Hepatocyte (in vitro differentiated cells): ENCODE measurements around the gene BBS9. TPM values are rescaled to one million over a fixed set of nuclear protein-coding genes. Genes with fewer than 3 reads are reported as not detected.

ENCODE experiments used
- DNase-seq: peaks from one replicate; pipeline ENCODE4 v3.0.0-alpha.2; 2016; ENCODE audit warnings: low spot score
- H2AFZ ChIP-seq: fragments of 200-600 bp; sonication (generic); 2 replicates; pipeline ENCODE4 v1.6.0; 2016; ENCODE audit warnings: antibody characterized with exemption, mild to moderate bottlenecking
- H3K27ac ChIP-seq: fragments of 200-600 bp; sonication (generic); 2 replicates; pipeline ENCODE4 v1.5.1; 2016; ENCODE audit warnings: mild to moderate bottlenecking
- H3K27me3 ChIP-seq: fragments of 200-600 bp; sonication (generic); 2 replicates; pipeline ENCODE4 v1.6.1; 2016
- H3K36me3 ChIP-seq: fragments of 200-600 bp; sonication (generic); replicated peaks from 2 replicates; pipeline ENCODE4 v1.5.1; 2016; ENCODE audit warnings: low read depth; ENCODE audit not compliant: insufficient read depth
- H3K4me1 ChIP-seq: fragments of 200-600 bp; sonication (generic); 2 replicates; pipeline ENCODE4 v1.5.1; 2016; ENCODE audit warnings: mild to moderate bottlenecking, moderate library complexity; ENCODE audit not compliant: insufficient read depth
- H3K4me2 ChIP-seq: fragments of 200-600 bp; sonication (generic); 2 replicates; pipeline ENCODE4 v1.6.0; 2016
- H3K4me3 ChIP-seq: fragments of 200-600 bp; sonication (generic); 2 replicates; pipeline ENCODE4 v1.5.1; 2016; ENCODE audit warnings: mild to moderate bottlenecking
- H3K79me2 ChIP-seq: fragments of 200-600 bp; sonication (generic); 2 replicates; pipeline ENCODE4 v1.6.0; 2017; ENCODE audit warnings: mild to moderate bottlenecking
- H3K9me2 ChIP-seq: fragments of 200-600 bp; sonication (generic); replicated peaks from 2 replicates; pipeline ENCODE4 v1.6.0; 2017; ENCODE audit warnings: mild to moderate bottlenecking; ENCODE audit not compliant: insufficient read depth
- H3K9me3 ChIP-seq: fragments of 200-600 bp; sonication (generic); 2 replicates; pipeline ENCODE4 v1.5.1; 2016; ENCODE audit warnings: low read depth, mild to moderate bottlenecking
- H4K20me1 ChIP-seq: fragments of 200-600 bp; sonication (generic); 2 replicates; pipeline ENCODE4 v1.6.0; 2016; ENCODE audit warnings: mild to moderate bottlenecking; ENCODE audit not compliant: insufficient read depth, poor library complexity, severe bottlenecking
- EZH2 ChIP-seq: fragments of 200-600 bp; sonication (generic); IDR thresholded peaks from 2 replicates; pipeline ENCODE4 v1.6.1; 2016; ENCODE audit warnings: antibody characterized with exemption, mild to moderate bottlenecking, borderline replicate concordance
- EZH2phosphoT487 ChIP-seq: fragments of 200-600 bp; sonication (generic); IDR thresholded peaks from one replicate; pipeline ENCODE4 v1.6.1; 2018; ENCODE audit warnings: antibody characterized with exemption, mild to moderate bottlenecking, low read depth, moderate library complexity; ENCODE audit not compliant: unreplicated experiment, severe bottlenecking
- WGBS: methylation state at CpG from one replicate; pipeline ENCODE4 v1.1.6; 2016; ENCODE audit warnings: low lambda C conversion rate; ENCODE audit errors: missing lambda C conversion rate; 5-methylcytosine and 5-hydroxymethylcytosine counted together
- polyA plus RNA-seq: library from polyadenylated mRNA; unstranded; fragments of >200 nt; fragmentation: Nextera tagmentation; extraction: Ambion mirVana; gene quantifications from 2 replicates; pipeline ENCODE4 v1.2.1, GENCODE V29; 2016
- total RNA-seq: library from RNA; depleted of rRNA; stranded (reverse); fragments of >200 nt; gene quantifications from 2 replicates; pipeline ENCODE4 v1.2.3, GENCODE V29; 2014
- TF ChIP-seq, protein P1 (sequence below): fragments of 200-600 bp; sonication (generic); IDR thresholded peaks from 2 replicates; pipeline ENCODE4 v1.5.1; 2016; ENCODE audit warnings: antibody characterized with exemption, mild to moderate bottlenecking; ENCODE audit not compliant: poor library complexity

Gene BBS9
- total and polyA plus RNA-seq, 2 experiments from 2014 or later = 10.1 to 12.3 TPM

DNA sequence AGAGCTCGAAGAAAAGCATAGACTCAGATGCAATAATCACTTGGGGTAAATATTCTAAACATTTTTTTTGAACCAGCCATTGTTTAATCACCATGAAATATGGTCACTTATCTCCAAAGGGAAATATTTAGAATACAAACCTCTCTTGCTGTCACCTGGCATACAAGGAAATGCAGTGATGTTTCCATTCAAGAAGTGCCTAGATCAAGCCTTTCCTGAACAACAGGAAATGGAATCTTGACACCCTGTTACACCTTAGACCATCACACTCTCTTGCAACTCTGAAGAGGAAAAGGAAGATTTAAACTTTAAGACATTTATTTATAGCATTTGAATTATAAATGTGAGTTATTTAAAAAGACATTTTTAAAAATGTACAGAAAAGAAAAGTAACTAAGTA lies 512.9 kb downstream of the BBS9 start:
- Histone ChIP-seq H3K79me2 (no peaks in the 10 kb centered on the region), H3K4me1 (no peaks in the 10 kb centered on the region), H3K27me3 (no peaks in the 10 kb centered on the region), H2AFZ (no peak overlapping the region), H3K36me3 (no peaks in the 10 kb centered on the region), H4K20me1 (no peaks in the 10 kb centered on the region), H3K9me2 (no peaks in the 10 kb centered on the region), H3K9me3 (no peaks in the 10 kb centered on the region), H3K4me3 (no peak overlapping the region), H3K4me2 (no peak overlapping the region), H3K27ac (no peak overlapping the region)
- WGBS = 78% methylated on average over 1 of the region's 1 CpG
- TF ChIP-seq, protein P1, sequence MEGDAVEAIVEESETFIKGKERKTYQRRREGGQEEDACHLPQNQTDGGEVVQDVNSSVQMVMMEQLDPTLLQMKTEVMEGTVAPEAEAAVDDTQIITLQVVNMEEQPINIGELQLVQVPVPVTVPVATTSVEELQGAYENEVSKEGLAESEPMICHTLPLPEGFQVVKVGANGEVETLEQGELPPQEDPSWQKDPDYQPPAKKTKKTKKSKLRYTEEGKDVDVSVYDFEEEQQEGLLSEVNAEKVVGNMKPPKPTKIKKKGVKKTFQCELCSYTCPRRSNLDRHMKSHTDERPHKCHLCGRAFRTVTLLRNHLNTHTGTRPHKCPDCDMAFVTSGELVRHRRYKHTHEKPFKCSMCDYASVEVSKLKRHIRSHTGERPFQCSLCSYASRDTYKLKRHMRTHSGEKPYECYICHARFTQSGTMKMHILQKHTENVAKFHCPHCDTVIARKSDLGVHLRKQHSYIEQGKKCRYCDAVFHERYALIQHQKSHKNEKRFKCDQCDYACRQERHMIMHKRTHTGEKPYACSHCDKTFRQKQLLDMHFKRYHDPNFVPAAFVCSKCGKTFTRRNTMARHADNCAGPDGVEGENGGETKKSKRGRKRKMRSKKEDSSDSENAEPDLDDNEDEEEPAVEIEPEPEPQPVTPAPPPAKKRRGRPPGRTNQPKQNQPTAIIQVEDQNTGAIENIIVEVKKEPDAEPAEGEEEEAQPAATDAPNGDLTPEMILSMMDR = no peak
- TF ChIP-seq EZH2phosphoT487 = no peak
- TF ChIP-seq EZH2 = no peak
- no peak for DNase-seq

- no peaks in the 10 kb centered on the region for H3K4me1 ChIP-seq
- no peak overlapping the region for H3K4me2 ChIP-seq
- H3K9me2 ChIP-seq = no peaks in the 10 kb centered on the region
- no peak overlapping the region for H3K27ac ChIP-seq
- H3K36me3 ChIP-seq = no peaks in the 10 kb centered on the region
- no peaks in the 10 kb centered on the region for H3K79me2 ChIP-seq
- H3K27me3 ChIP-seq = no peaks in the 10 kb centered on the region
- 70% methylated on average over 2 of the region's 2 CpGs for WGBS
- H3K4me3 ChIP-seq = no peak overlapping the region
- TF ChIP-seq, protein P1 = no peak
- TF ChIP-seq EZH2 (no peak), EZH2phosphoT487 (no peak)
- H4K20me1 ChIP-seq = no peaks in the 10 kb centered on the region
- no peak overlapping the region for H2AFZ ChIP-seq
- no peak for DNase-seq
- H3K9me3 ChIP-seq = no peaks in the 10 kb centered on the region
Measured at GRCh38 chr7:33643530-33643929, 514.2 kb downstream of the BBS9 start.

- H3K27ac ChIP-seq = no peak overlapping the region
- H4K20me1 ChIP-seq = no peaks in the 10 kb centered on the region
- H2AFZ ChIP-seq = no peak overlapping the region
- H3K4me1 ChIP-seq = no peaks in the 10 kb centered on the region
- no peak for DNase-seq
- H3K4me2 ChIP-seq = no peak overlapping the region
- H3K4me3 ChIP-seq = no peak overlapping the region
- H3K79me2 ChIP-seq = no peaks in the 10 kb centered on the region
- no peaks in the 10 kb centered on the region for H3K36me3 ChIP-seq
- no peaks in the 10 kb centered on the region for H3K9me2 ChIP-seq
- no peaks in the 10 kb centered on the region for H3K27me3 ChIP-seq
- no peaks in the 10 kb centered on the region for H3K9me3 ChIP-seq
- TF ChIP-seq EZH2phosphoT487 = no peak
- TF ChIP-seq, protein P1 = no peak
- no peak for TF ChIP-seq EZH2
Measured at GRCh38 chr7:33644489-33644888, 515.1 kb downstream of the BBS9 start.

DNA sequence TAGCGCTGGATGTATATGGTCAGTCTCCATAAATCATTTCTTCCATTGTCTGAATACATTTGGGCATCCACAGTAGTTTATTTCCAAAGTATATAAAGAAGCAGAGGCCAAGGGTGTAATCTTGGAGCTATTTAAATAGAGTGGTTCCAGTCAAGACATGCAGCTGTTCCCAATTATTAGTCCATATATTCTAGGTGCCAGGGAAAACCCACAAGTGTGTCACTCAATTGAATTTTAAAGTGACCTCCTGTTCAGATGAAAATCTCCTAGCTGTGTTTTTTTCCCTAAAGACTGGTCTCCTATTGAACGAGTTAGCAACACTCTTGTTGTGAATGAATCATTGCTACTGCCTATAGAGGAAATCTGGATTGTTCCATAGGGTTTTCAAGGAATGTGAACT lies 515.7 kb downstream of the BBS9 start:
- DNase-seq = no peak
- no peak overlapping the region for H3K4me3 ChIP-seq
- H4K20me1 ChIP-seq = no peaks in the 10 kb centered on the region
- H3K9me3 ChIP-seq = no peaks in the 10 kb centered on the region
- H3K36me3 ChIP-seq = no peaks in the 10 kb centered on the region
- no peaks in the 10 kb centered on the region for H3K27me3 ChIP-seq
- H3K9me2 ChIP-seq = no peaks in the 10 kb centered on the region
- no peak for TF ChIP-seq EZH2phosphoT487
- no peak for TF ChIP-seq EZH2
- TF ChIP-seq, protein P1 = no peak
- H3K79me2 ChIP-seq = no peaks in the 10 kb centered on the region
- no peaks in the 10 kb centered on the region for H3K4me1 ChIP-seq
- no peak overlapping the region for H3K27ac ChIP-seq
- no peak overlapping the region for H3K4me2 ChIP-seq
- no peak overlapping the region for H2AFZ ChIP-seq
- 75% methylated on average over 2 of the region's 2 CpGs for WGBS
